ENCODE measurements around the gene IL10RB.

DNA sequence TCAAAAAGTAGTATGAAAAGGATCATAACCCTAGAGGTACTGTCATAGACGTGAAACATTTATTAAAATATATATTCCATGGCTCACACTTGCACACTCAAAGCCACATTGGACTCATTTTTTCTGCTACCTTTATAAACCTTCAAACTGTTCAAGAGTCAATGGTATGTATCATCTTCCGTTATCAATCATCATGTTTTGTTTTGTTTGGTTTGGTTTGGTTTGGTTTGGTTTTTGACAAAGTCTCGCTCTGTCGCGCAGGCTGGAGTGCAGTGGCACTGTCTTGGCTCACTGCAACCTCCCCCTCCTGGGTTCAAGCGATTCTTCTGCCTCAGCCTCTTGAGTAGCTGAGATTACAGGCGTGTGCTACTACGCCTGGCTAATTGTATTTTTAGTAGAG, 34.6 kb upstream of the IL10RB start:
- TF ChIP-seq, protein P1, sequence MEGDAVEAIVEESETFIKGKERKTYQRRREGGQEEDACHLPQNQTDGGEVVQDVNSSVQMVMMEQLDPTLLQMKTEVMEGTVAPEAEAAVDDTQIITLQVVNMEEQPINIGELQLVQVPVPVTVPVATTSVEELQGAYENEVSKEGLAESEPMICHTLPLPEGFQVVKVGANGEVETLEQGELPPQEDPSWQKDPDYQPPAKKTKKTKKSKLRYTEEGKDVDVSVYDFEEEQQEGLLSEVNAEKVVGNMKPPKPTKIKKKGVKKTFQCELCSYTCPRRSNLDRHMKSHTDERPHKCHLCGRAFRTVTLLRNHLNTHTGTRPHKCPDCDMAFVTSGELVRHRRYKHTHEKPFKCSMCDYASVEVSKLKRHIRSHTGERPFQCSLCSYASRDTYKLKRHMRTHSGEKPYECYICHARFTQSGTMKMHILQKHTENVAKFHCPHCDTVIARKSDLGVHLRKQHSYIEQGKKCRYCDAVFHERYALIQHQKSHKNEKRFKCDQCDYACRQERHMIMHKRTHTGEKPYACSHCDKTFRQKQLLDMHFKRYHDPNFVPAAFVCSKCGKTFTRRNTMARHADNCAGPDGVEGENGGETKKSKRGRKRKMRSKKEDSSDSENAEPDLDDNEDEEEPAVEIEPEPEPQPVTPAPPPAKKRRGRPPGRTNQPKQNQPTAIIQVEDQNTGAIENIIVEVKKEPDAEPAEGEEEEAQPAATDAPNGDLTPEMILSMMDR (IDR thresholded peaks at IDR 0.05) = no peak
- TF ChIP-seq POLR2AphosphoS5 (IDR thresholded peaks at IDR 0.05) (no peak), POLR2A (IDR thresholded peaks at IDR 0.05) (no peak), EP300 (IDR thresholded peaks at IDR 0.05) (no peak)
